Measurements from ENCODE around the gene PHB1. TPM values are rescaled to one million over a fixed set of nuclear protein-coding genes. Genes with fewer than 3 reads are reported as not detected.

The PHB1 gene
- total RNA-seq, 6 donors from 2014 or later = 19.9 to 144 (median 68.8) TPM

- Histone ChIP-seq H3K27ac (peak overlapping the region in 3 of 4 donors; percentile 10 to 22 (median 11)), H3K27me3 (no peaks in the 10 kb centered on the region), H3K9me3 (no peaks in the 10 kb centered on the region), H3K4me3 (no peak overlapping the region), H3K4me1 (peaks cover 33 to 47% (median 36%) of the 10 kb centered on the region in 4 donors), H3K36me3 (no peaks in the 10 kb centered on the region)
- TF ChIP-seq POLR2A (IDR thresholded peaks at IDR 0.05) (no peak), POLR2AphosphoS5 (IDR thresholded peaks at IDR 0.05) (no peak), EP300 (IDR thresholded peaks at IDR 0.05) (no peak), CTCF (IDR thresholded peaks at IDR 0.05) (no peak)
- WGBS, 2 donors = 39 to 48% methylated on average over 4 of the region's 4 CpGs
- DNase-seq (no peak), ATAC-seq (ENCODE audit: low FRiP score in 2 of 2) (no peak)
These were observed 55.9 kb downstream of the PHB1 start for GRCh38 chr17:49358641-49359247.

DNA sequence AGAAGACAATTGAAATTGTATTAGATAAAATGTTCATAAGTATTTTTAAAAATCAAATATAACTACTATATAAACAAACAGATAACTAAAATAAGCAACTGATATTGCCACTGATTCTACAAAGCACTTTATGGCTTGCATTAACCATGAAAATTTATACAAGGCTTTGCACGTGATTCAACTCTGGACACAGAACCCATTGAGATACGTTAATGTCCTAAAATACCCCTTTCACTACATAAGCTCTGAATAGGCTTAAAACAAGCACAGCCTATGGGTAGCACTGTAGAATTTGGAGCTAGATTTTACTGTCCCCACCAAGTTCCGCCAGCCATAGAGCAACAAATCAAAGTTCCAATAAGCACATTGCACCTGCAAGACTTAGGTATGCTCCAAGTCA, 57.2 kb downstream of the PHB1 start:
- 60 to 73% methylated on average over 3 of the region's 3 CpGs for WGBS, 2 donors
- ATAC-seq (ENCODE audit: low FRiP score in 2 of 2) (no peak), DNase-seq (no peak)
- Histone ChIP-seq H3K4me1 (peaks cover 33 to 48% (median 36%) of the 10 kb centered on the region in 4 donors), H3K4me3 (no peak overlapping the region), H3K27me3 (no peaks in the 10 kb centered on the region), H3K9me3 (no peaks in the 10 kb centered on the region), H3K36me3 (no peaks in the 10 kb centered on the region), H3K27ac (peak overlapping the region in 1 of 4 donors; percentile 1)
- no peak for TF ChIP-seq POLR2A (IDR thresholded peaks at IDR 0.05)
- no peak for TF ChIP-seq POLR2AphosphoS5 (IDR thresholded peaks at IDR 0.05)
- no peak for TF ChIP-seq CTCF (IDR thresholded peaks at IDR 0.05)
- TF ChIP-seq EP300 (IDR thresholded peaks at IDR 0.05) = no peak

DNA sequence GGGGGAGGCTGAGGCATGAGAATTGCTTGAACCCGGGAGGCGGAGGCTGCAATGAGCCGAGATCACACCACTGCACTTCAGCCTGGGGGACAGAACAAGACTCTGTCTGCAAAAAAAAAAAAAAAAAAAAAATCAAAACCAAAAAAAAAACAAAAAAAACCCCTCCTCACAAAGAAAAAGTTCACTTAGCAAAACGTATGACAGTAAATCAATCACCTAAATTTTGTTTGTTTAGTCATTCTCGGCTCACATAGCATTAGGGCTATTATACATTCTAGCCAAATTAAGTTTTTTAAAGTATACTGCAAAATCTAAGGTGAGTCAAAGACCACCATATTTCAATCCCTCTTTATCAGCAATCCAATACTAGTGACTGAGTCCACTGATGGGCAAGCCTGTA, 58.4 kb downstream of the PHB1 start:
- H3K9me3 ChIP-seq = no peaks in the 10 kb centered on the region
- TF ChIP-seq POLR2AphosphoS5 (IDR thresholded peaks at IDR 0.05) (no peak), POLR2A (IDR thresholded peaks at IDR 0.05) (no peak), EP300 (IDR thresholded peaks at IDR 0.05) (no peak), CTCF (IDR thresholded peaks at IDR 0.05) (no peak)
- no peaks in the 10 kb centered on the region for H3K36me3 ChIP-seq
- no peak overlapping the region for H3K27ac ChIP-seq
- H3K4me1 ChIP-seq = peaks cover 32 to 48% (median 35%) of the 10 kb centered on the region in 4 donors
- no peak for ATAC-seq (ENCODE audit: low FRiP score in 2 of 2)
- H3K27me3 ChIP-seq = no peaks in the 10 kb centered on the region
- no peak for DNase-seq
- no peak overlapping the region for H3K4me3 ChIP-seq
- 86 to 91% methylated on average over 5 of the region's 5 CpGs for WGBS, 2 donors

Small RNAs within 50 kb of the gene (small RNA-seq; reads per million reads assigned to genes)
- gene RF00019 = 0 reads per million in 4 donors

Other genes with a start within 250 kb of the PHB1 start
- 10 to 100 TPM in 3 of 6 donors, 1 to 10 TPM in 3; 1.1 to 22.5 (median 9.9) TPM for gene GNGT2, start 204.3 kb downstream of the PHB1 start, total RNA-seq
- 10 to 100 TPM in 4 of 6 donors, 1 to 10 TPM in 2; 8.5 to 38.4 (median 27.3) TPM for gene ABI3, start 204.2 kb downstream of the PHB1 start, total RNA-seq
- 1 to 10 TPM in 4 of 6 donors, under 1 TPM in 1, not detected in 1; 0.30 to 4.7 (median 3.1) TPM for gene PHOSPHO1, start 184.1 kb downstream of the PHB1 start, total RNA-seq
- gene ZNF652, start 52.6 kb downstream of the PHB1 start, total RNA-seq = 10 to 100 TPM; 29.4 to 69.4 (median 41.5) TPM
- 1 to 10 TPM; 1.3 to 2.9 (median 2.2) TPM for gene NGFR, start 80.4 kb upstream of the PHB1 start, total RNA-seq
- gene NXPH3, start 161.0 kb upstream of the PHB1 start, total RNA-seq = 1 to 10 TPM; 1.2 to 6.6 (median 4.6) TPM